GM08714 (cell line): ENCODE measurements around the gene RUFY4.
"Not testable (repeated sequence)": the region's sequence is repeated elsewhere in the genome, so short reads cannot be mapped to it uniquely, and the experiment has no call there.

Source experiments
- H3K4me3 ChIP-seq: fragments of 200-500 bp; sonication (Bioruptor generic); 2 replicates; pipeline ENCODE4 v1.5.1; 2014; ENCODE audit warnings: mild to moderate bottlenecking, low read length, inconsistent platforms
- ZNF274 ChIP-seq: IDR thresholded peaks from 2 replicates; pipeline ENCODE4 v1.6.1; 2012; ENCODE audit warnings: mild to moderate bottlenecking, low read depth, low read length

Gene RUFY4

GRCh38 chr2:218068721-218069334, at the start of gene RUFY4:
Gene RUFY4 (plus strand): TSS chr2:218069253. CDS start chr2:218070606, 1,353 bp downstream.
- H3K4me3 ChIP-seq = not testable (repeated sequence)

GRCh38 chr2:218019411-218020060, 49.5 kb upstream of the RUFY4 start:
- H3K4me3 ChIP-seq = no peak overlapping the region
- no peak for TF ChIP-seq ZNF274

GRCh38 chr2:218020281-218020680, 48.8 kb upstream of the RUFY4 start:
- no peak for TF ChIP-seq ZNF274
- no peak overlapping the region for H3K4me3 ChIP-seq

- H3K4me3 ChIP-seq = no peak overlapping the region
- no peak for TF ChIP-seq ZNF274
Measured at GRCh38 chr2:218020966-218021535, 48.0 kb upstream of the RUFY4 start.

GRCh38 chr2:218021536-218022071, 47.4 kb upstream of the RUFY4 start:
- TF ChIP-seq ZNF274 = no peak

GRCh38 chr2:218022131-218022850, 46.8 kb upstream of the RUFY4 start:
- no peak for TF ChIP-seq ZNF274
- no peak overlapping the region for H3K4me3 ChIP-seq

More at GRCh38 chr2:218021536-218022071, 47.4 kb upstream of the RUFY4 start:
- H3K4me3 ChIP-seq = no peak overlapping the region

GRCh38 chr2:218022851-218023530, 46.1 kb upstream of the RUFY4 start:
- no peak for TF ChIP-seq ZNF274
- H3K4me3 ChIP-seq = no peak overlapping the region

GRCh38 chr2:218023636-218024035, 45.4 kb upstream of the RUFY4 start:
- TF ChIP-seq ZNF274 = no peak
- no peak overlapping the region for H3K4me3 ChIP-seq

- TF ChIP-seq ZNF274 = no peak
Measured at GRCh38 chr2:218024336-218024735, 44.7 kb upstream of the RUFY4 start.

GRCh38 chr2:218024871-218025270, 44.2 kb upstream of the RUFY4 start:
- no peak for TF ChIP-seq ZNF274
- H3K4me3 ChIP-seq = no peak overlapping the region

More at GRCh38 chr2:218024336-218024735, 44.7 kb upstream of the RUFY4 start:
- H3K4me3 ChIP-seq = no peak overlapping the region

GRCh38 chr2:218026244-218026643, 42.8 kb upstream of the RUFY4 start:
- TF ChIP-seq ZNF274 = no peak

GRCh38 chr2:218026676-218027425, 42.2 kb upstream of the RUFY4 start:
- no peak overlapping the region for H3K4me3 ChIP-seq
- TF ChIP-seq ZNF274 = no peak

More at GRCh38 chr2:218026244-218026643, 42.8 kb upstream of the RUFY4 start:
- H3K4me3 ChIP-seq = no peak overlapping the region
